Left ventricle myocardium superior (tissue), 1 donor: ENCODE data around the gene TACC3. TPM values are rescaled to one million over a fixed set of nuclear protein-coding genes. Genes with fewer than 3 reads are reported as not detected.
A peak's percentile ranks its signal among the peaks of the same experiment; 100 is the strongest.

Experiments used
- ATAC-seq: fragments of 200-7000 bp; cut with Tn5 transposase; one replicate; pipeline ENCODE4 v1.9.1; 2020; ENCODE audit warnings: mild to moderate bottlenecking, moderate library complexity
- DNase-seq: peaks from one replicate; pipeline ENCODE4 v3.0.0-alpha.2; 2020
- intact Hi-C: fragments of 100-400 bp; cut with micrococcal nuclease; formaldehyde crosslinking; loops from one replicate; pipeline ENCODE4 v1.11.0; 2022
- total RNA-seq: library from RNA; stranded (reverse); fragmentation: NEBNext Ultra II Directional; extraction: Animal tissue kit (Norgen Biotek cat#: 25700); gene quantifications from one replicate; pipeline ENCODE4 v1.2.1, GENCODE V29; 2021
- donor health status: DM: no; HTN: yes; CAD: no; lungs with severe emphysema.

TACC3 gene
- total RNA-seq, 1 donor from 2014 or later: 6.4 TPM

DNA sequence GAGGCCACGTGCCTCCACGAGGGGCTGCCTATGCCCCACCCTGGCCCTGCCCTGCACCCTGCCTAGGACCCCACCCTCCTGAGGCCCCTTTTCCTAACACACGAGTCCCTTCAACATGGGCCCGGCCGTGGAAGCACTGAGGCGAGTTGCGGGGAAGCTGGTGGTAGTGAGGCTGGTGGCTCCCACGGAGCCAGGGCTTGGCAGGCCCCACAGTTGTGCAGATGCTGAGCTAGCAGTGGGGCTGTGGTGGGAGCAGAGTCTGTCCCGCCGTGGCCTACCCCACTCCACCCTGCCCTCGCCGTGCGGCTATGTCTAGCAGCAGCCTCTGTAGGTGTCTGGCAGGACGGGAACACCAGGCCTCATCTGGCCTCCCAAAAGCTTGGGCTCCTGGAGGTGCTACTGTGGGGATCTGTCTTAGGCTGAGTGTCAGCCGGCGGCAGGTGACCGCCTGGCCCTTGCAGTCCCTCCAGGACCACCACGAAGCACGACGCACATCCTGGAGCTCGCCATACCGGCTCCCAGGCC lies 18.8 kb downstream of the TACC3 start:
- intact Hi-C loops: loop anchor here (10.0 kb wide), 1 partner anchor 75 kb away; no protein-coding TSS in a partner anchor
- no peak for ATAC-seq
- DNase-seq: no peak

GRCh38 chr4:1741208-1741607 lies 19.9 kb downstream of the TACC3 start:
- intact Hi-C loops: loop anchor here (10.0 kb wide), 1 partner anchor 74 kb away; no protein-coding TSS in a partner anchor
- ATAC-seq: no peak
- no peak for DNase-seq

GRCh38 chr4:1743551-1743950 lies 22.2 kb downstream of the TACC3 start:
- intact Hi-C loops: loop anchor here (10.0 kb wide), 1 partner anchor 71 kb away; no protein-coding TSS in a partner anchor
- ATAC-seq (no peak), DNase-seq (no peak)

DNA sequence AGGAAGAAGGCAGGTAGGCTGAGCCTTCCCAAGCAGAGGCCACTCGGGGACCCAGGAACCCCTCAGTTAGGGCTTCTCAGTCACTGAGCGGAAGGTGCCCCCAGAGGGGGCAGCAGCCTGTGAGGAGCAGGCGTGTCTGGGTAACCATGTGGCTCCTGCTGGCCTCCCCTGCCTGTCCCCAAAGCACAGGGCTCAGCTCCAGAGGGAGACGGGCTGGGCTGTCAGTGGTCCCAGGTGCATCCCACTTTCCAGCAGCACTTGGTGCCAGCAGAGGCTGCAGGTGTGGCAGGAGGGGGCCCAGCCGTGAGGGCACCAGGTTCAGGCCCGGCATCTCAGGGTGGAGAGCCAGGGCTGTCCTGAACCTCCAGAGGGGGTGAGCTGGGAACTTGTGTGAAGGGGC lies 22.7 kb downstream of the TACC3 start:
- no peak for ATAC-seq
- intact Hi-C loops: loop anchor here (10.0 kb wide), 1 partner anchor 71 kb away; no protein-coding TSS in a partner anchor
- no peak for DNase-seq

DNA sequence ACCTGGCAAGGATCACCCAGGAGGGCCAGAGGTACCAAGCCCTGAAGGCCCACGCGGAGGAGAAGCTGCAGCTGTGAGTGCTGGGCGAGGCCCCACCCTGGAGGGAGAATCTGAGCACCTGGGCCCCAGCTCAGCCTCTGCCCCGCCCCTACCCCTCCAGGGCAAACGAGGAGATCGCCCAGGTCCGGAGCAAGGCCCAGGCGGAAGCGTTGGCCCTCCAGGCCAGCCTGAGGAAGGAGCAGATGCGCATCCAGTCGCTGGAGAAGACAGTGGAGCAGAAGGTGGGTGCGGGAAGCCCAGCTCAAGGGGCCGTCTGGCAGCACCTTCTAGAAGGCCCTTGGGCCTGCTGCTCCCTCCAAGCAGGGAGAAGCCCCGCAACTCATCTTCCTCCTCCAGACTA lies 23.2 kb downstream of the TACC3 start:
- DNase-seq: no peak
- no peak for ATAC-seq
- intact Hi-C loops: loop anchor here (10.0 kb wide), 1 partner anchor 70 kb away; no protein-coding TSS in a partner anchor

GRCh38 chr4:1745165-1745564 lies 23.8 kb downstream of the TACC3 start:
- ATAC-seq: no peak
- intact Hi-C loops: loop anchor here (10.0 kb wide), 1 partner anchor 70 kb away; no protein-coding TSS in a partner anchor
- DNase-seq: no peak

DNA sequence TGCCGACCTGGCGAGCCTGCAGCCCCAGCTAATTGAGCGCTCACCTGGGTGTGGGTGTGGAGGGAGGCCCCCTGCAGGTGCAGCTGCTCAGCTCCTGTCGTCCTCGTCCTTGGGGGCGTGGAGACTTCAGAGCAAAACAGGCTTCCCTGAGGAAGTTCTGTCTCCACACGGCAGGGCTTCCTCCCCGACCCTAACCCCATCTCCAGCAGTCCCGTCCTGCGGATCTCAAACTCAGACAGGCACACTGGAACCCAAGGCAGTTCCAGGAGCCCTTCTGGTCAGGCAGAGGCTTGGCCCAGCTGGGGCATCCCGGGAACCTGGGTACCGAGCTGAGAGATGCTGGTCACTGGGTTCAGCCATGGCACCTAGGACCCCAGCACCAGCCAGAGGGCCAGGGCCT lies 24.4 kb downstream of the TACC3 start:
- no peak for DNase-seq
- no peak for ATAC-seq
- intact Hi-C loops: loop anchor here (10.0 kb wide), 1 partner anchor 69 kb away; no protein-coding TSS in a partner anchor

DNA sequence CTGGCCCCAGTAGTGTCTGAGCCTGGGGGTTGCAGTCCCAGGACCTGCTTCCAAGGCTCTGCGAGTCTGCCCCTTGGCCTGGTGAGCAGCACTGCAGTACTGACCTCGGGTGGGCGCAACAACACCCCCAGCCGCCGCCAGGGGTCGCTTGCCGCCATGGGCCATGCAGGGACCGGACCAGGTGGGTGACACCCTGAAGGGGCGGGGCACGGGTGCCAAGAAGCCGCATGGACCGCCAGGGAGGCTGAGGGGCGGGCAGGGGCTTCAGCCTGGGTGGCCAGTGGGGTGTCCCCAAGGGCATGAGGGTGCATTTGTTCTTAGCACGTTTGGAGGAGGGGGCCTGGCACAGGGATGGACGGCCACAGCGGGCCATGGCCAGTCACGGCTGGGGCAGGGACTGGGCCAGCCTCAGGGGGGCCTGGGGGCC lies 25.0 kb downstream of the TACC3 start:
- ATAC-seq (peak; percentile 75), DNase-seq (peak; percentile 84)
- intact Hi-C loops: loop anchor here (10.0 kb wide), 1 partner anchor 69 kb away; no protein-coding TSS in a partner anchor

DNA sequence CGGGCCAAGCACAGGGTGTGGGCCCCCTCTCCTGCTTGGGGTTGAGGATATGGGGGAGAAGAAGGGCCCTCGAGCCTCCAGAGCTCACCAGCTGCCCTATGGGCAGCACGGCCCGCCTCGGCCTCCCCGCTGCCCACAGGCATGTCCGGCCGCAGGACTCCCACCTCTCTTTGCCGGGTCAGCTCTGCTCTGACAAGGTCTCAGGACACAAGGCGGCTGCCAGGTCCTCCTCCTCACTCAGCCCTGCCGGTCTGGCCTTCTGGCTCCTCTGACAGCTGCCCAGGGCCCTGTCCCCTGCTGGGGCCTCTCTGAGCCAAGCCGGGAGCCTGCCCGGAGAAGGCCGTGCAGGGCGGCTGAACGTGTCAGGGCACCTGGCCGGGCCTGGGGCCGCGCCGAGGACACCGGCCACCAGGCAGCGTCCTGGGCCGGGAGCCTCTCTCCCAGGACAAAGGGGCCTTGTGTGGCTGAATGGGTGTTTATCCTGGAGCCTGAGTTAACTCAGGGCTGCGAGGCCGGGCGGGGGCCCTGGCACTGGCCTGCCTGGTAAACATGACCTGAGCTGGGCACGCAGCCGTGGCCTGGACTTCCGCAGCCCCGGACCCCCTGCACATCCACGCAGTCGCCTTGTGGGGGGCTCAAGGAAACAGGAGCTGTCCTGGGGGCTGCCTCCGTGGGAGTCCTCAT lies 25.7 kb downstream of the TACC3 start:
- ATAC-seq (no peak), DNase-seq (no peak)
- intact Hi-C loops: loop anchor here (10.0 kb wide), 1 partner anchor 68 kb away; no protein-coding TSS in a partner anchor

- no peak for ATAC-seq
- DNase-seq: no peak
- intact Hi-C loops: loop anchor here (10.0 kb wide), 1 partner anchor 67 kb away; no protein-coding TSS in a partner anchor
These were observed 26.3 kb downstream of the TACC3 start for GRCh38 chr4:1747603-1747967.

DNA sequence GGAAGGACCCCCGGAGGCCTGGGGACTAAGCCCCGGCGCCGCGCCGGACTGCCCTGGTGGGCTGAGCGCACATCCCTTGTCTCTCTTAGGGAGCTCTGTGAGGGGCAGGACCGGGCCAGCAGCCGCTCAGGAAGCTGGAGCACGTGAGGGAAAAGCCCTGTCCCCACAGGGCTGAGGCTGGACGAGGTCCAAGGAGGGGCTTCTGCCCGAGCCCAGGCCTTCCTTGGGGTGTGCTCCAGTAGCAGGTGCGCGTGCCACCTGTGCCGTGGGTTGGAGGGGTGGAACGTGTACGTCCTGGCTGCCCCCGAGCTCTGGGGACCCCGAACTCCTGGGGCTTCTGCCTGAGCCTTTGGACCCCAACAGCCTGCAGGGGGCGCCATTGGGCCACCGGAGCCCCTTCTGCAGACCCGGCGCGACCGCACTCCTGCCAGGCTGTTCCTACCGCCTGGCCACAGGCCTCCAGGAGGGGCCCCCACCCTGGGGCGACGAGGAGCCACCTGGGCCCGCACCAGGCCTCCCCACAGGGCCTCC lies 27.2 kb downstream of the TACC3 start:
- peak; percentile 49 for ATAC-seq
- intact Hi-C loops: loop anchor here (10.0 kb wide), 1 partner anchor 66 kb away; no protein-coding TSS in a partner anchor
- peak; percentile 82 for DNase-seq

- intact Hi-C loops: loop anchor here (10.0 kb wide), 1 partner anchor 65 kb away; no protein-coding TSS in a partner anchor
- no peak for DNase-seq
- ATAC-seq: no peak
These were observed 28.0 kb downstream of the TACC3 start for GRCh38 chr4:1749370-1749769.

DNA sequence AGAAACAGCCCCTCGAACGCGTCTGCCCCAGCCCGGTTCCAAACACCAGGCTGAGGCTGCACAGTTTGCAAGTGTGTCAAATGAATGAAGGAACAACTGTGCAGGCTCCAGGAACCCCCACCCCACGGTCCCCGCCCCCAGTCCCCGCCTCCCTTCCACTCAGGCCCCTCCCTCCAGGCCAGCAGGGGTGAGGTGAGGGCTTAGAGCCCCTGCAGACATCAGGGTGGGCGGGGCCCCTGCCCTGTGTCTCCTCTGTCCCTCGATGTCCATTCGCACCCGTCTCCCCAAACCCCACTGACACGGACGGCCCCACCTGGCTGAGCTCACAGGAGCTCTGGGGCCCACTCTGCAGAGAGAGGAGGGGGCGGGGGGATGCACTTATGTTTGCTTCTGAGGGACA lies 28.5 kb downstream of the TACC3 start:
- DNase-seq (no peak), ATAC-seq (no peak)
- intact Hi-C loops: loop anchor here (10.0 kb wide), 1 partner anchor 65 kb away; no protein-coding TSS in a partner anchor

DNA sequence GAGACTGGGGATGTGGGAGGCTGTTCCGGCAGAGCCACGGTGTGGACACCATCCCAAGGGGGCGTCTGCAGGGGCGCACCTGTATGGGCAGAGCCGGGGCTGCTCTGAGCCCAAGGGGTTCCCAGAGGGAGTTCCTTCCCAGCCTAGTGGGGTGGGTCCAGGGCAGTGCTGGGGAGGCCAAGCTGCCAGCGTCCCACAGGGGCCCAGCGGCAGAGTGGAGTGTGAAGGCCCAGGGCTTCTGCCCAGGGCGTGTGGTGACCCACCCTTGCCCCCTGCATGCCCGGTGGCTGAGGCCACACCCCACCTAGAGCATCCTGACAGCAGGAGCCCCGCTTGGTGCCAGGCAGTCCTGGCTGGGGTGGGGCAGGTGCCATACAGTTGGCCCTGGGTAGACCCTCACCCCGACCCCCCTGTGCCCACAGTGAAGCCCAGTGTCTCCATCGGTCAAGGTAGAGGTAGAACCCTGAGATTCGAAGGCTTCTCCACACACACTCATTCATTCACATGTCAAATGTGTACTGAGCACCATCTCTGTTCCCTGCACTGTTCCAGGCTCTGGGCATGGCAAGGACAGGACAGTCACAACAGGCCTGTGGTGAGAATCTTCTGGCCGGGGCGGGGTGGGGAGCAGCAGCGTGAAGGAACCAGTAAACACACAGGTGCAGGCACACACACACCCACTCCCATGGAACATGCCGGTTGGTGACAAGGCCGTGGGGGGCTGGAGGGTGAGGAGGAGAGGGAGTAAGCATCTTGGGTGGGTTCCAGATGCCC lies 29.2 kb downstream of the TACC3 start:
- DNase-seq (no peak), ATAC-seq (no peak)
- intact Hi-C loops: no loop called here

GRCh38 chr4:1751155-1751918 lies 30.0 kb downstream of the TACC3 start:
- no peak for DNase-seq
- no peak for ATAC-seq
- intact Hi-C loops: no loop called here

- no peak for ATAC-seq
- DNase-seq: no peak
- intact Hi-C loops: no loop called here
These were observed 30.6 kb downstream of the TACC3 start for GRCh38 chr4:1751919-1752283.

- intact Hi-C loops: no loop called here
- DNase-seq (no peak), ATAC-seq (peak; percentile 11)
These were observed 31.1 kb downstream of the TACC3 start for GRCh38 chr4:1752284-1753041.

GRCh38 chr4:1753294-1753696 lies 32.0 kb downstream of the TACC3 start:
- intact Hi-C loops: no loop called here
- ATAC-seq (no peak), DNase-seq (no peak)
